ENCODE measurements around the gene NRXN2.

The NRXN2 gene

GRCh38 chr11:64726867-64727530 is 4.0 kb upstream of the NRXN2 start:
- Mint-ChIP-seq H3K27ac (no peak overlapping the region), H3K36me3 (ENCODE audit: low read depth) (peaks cover 45% of the 10 kb centered on the region), H3K4me3 (no peak overlapping the region), H3K9me3 (no peaks in the 10 kb centered on the region), H3K27me3 (ENCODE audit: low read depth) (peaks cover 5% of the 10 kb centered on the region), H3K4me1 (ENCODE audit: low read depth) (peaks cover 13% of the 10 kb centered on the region)
- DNase-seq (ENCODE audit: low spot score), result no peak

GRCh38 chr11:64726211-64726641 is 3.2 kb upstream of the NRXN2 start:
- no peak for DNase-seq (ENCODE audit: low spot score)
- Mint-ChIP-seq H3K27me3 (ENCODE audit: low read depth) (peaks cover 13% of the 10 kb centered on the region), H3K36me3 (ENCODE audit: low read depth) (peaks cover 38% of the 10 kb centered on the region), H3K4me1 (ENCODE audit: low read depth) (peaks cover 13% of the 10 kb centered on the region), H3K27ac (no peak overlapping the region), H3K4me3 (no peak overlapping the region), H3K9me3 (no peaks in the 10 kb centered on the region)

- peaks cover 13% of the 10 kb centered on the region for H3K4me1 Mint-ChIP-seq (ENCODE audit: low read depth)
- no peak overlapping the region for H3K27ac Mint-ChIP-seq
- H3K9me3 Mint-ChIP-seq, result no peaks in the 10 kb centered on the region
- H3K36me3 Mint-ChIP-seq (ENCODE audit: low read depth), result peaks cover 28% of the 10 kb centered on the region
- DNase-seq (ENCODE audit: low spot score), result no peak
- H3K27me3 Mint-ChIP-seq (ENCODE audit: low read depth), result peaks cover 25% of the 10 kb centered on the region
- H3K4me3 Mint-ChIP-seq, result no peak overlapping the region
These were observed 2.0 kb upstream of the NRXN2 start for GRCh38 chr11:64724863-64725532.

- Mint-ChIP-seq H3K27ac (peak overlapping the region; percentile 2), H3K9me3 (no peaks in the 10 kb centered on the region), H3K4me3 (peak overlapping the region; percentile 65), H3K36me3 (ENCODE audit: low read depth) (peaks cover 24% of the 10 kb centered on the region), H3K4me1 (ENCODE audit: low read depth) (peaks cover 13% of the 10 kb centered on the region), H3K27me3 (ENCODE audit: low read depth) (peaks cover 30% of the 10 kb centered on the region)
- no peak for DNase-seq (ENCODE audit: low spot score)
These were observed 1.2 kb upstream of the NRXN2 start for GRCh38 chr11:64723907-64724862.

- peaks cover 13% of the 10 kb centered on the region for H3K4me1 Mint-ChIP-seq (ENCODE audit: low read depth)
- peaks cover 47% of the 10 kb centered on the region for H3K27me3 Mint-ChIP-seq (ENCODE audit: low read depth)
- DNase-seq (ENCODE audit: low spot score), result no peak
- no peak overlapping the region for H3K27ac Mint-ChIP-seq
- no peak overlapping the region for H3K4me3 Mint-ChIP-seq
- H3K36me3 Mint-ChIP-seq (ENCODE audit: low read depth), result peaks cover 10% of the 10 kb centered on the region
- H3K9me3 Mint-ChIP-seq, result no peaks in the 10 kb centered on the region
These were observed 594 bp downstream of the NRXN2 start for GRCh38 chr11:64722141-64723065.

GRCh38 chr11:64721359-64721699 is 1.7 kb downstream of the NRXN2 start:
- Mint-ChIP-seq H3K36me3 (ENCODE audit: low read depth) (peaks cover 2% of the 10 kb centered on the region), H3K9me3 (no peaks in the 10 kb centered on the region), H3K27ac (no peak overlapping the region), H3K4me1 (ENCODE audit: low read depth) (peaks cover 13% of the 10 kb centered on the region), H3K27me3 (ENCODE audit: low read depth) (peaks cover 58% of the 10 kb centered on the region), H3K4me3 (no peak overlapping the region)
- DNase-seq (ENCODE audit: low spot score), result no peak

- no peak overlapping the region for H3K4me3 Mint-ChIP-seq
- H3K27ac Mint-ChIP-seq, result no peak overlapping the region
- H3K27me3 Mint-ChIP-seq (ENCODE audit: low read depth), result peaks cover 63% of the 10 kb centered on the region
- peaks cover 13% of the 10 kb centered on the region for H3K4me1 Mint-ChIP-seq (ENCODE audit: low read depth)
- H3K36me3 Mint-ChIP-seq (ENCODE audit: low read depth), result peaks cover 2% of the 10 kb centered on the region
- no peak for DNase-seq (ENCODE audit: low spot score)
- no peaks in the 10 kb centered on the region for H3K9me3 Mint-ChIP-seq
These were observed 2.2 kb downstream of the NRXN2 start for GRCh38 chr11:64720640-64721358.

- peaks cover 70% of the 10 kb centered on the region for H3K27me3 Mint-ChIP-seq (ENCODE audit: low read depth)
- DNase-seq (ENCODE audit: low spot score), result no peak
- H3K4me1 Mint-ChIP-seq (ENCODE audit: low read depth), result peaks cover 9% of the 10 kb centered on the region
- H3K27ac Mint-ChIP-seq, result no peak overlapping the region
- H3K4me3 Mint-ChIP-seq, result no peak overlapping the region
- no peaks in the 10 kb centered on the region for H3K36me3 Mint-ChIP-seq (ENCODE audit: low read depth)
- no peaks in the 10 kb centered on the region for H3K9me3 Mint-ChIP-seq
These were observed 2.8 kb downstream of the NRXN2 start for GRCh38 chr11:64720167-64720566.

DNA sequence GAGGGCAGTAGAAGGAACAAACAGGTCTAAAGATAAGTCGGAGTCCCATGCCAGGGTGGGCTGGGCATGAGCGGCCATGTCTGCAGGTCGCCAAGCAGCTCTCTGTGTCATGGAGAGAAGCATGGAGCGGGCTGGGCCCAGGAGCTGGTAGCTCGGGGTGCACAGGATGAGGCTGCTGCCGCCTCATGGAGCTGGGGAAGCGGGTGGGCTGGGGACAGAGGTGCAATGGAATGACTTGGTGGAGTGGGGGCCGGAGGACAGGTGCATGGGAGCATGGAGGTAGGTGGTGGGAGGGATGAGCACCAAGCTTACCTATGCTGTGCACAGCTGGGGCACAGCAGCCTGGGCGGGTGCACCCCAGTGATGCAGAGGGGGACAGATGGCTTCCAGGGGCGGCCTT is 3.6 kb downstream of the NRXN2 start:
- no peak overlapping the region for H3K27ac Mint-ChIP-seq
- DNase-seq (ENCODE audit: low spot score), result no peak
- H3K27me3 Mint-ChIP-seq (ENCODE audit: low read depth), result peaks cover 77% of the 10 kb centered on the region
- H3K36me3 Mint-ChIP-seq (ENCODE audit: low read depth), result no peaks in the 10 kb centered on the region
- no peaks in the 10 kb centered on the region for H3K9me3 Mint-ChIP-seq
- peaks cover 5% of the 10 kb centered on the region for H3K4me1 Mint-ChIP-seq (ENCODE audit: low read depth)
- H3K4me3 Mint-ChIP-seq, result no peak overlapping the region

GRCh38 chr11:64718780-64719124 is 4.2 kb downstream of the NRXN2 start:
- no peak for DNase-seq (ENCODE audit: low spot score)
- Mint-ChIP-seq H3K4me1 (ENCODE audit: low read depth) (peaks cover 2% of the 10 kb centered on the region), H3K27ac (no peak overlapping the region), H3K36me3 (ENCODE audit: low read depth) (no peaks in the 10 kb centered on the region), H3K9me3 (no peaks in the 10 kb centered on the region), H3K4me3 (no peak overlapping the region), H3K27me3 (ENCODE audit: low read depth) (peaks cover 84% of the 10 kb centered on the region)

DNA sequence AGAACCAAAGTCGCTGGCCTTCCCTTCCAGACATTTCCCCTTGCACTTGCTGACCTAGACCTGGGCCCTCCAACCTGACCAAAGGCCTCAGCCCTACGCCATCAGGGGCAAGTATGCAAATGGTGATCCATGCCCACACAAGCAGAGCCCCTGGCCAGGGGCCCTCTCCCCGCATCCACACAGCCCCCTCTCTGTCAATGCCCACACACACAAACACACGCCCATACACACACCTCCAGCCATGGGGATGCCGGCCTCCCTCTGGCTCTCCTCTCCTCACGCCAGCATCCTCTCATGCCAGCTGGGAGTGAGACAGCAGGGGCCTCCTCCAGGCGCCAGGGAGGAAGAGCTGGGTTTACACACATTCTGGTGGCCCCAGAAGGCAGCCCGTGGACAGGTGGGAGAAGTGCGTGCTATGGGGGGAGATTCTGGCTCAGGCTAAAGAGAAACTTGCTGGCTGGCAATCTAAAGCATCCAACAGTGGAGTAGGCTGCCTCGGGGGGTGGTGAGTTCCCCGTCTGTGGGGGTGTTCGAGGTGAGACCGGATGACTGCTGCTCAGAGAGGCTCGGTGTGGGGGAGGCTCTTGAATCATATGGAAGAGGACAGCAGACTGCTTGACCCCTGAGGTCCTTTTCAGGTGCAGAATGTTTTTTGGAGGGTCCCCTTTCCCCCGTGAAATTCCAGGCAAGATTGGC is 4.8 kb downstream of the NRXN2 start:
- peaks cover 85% of the 10 kb centered on the region for H3K27me3 Mint-ChIP-seq (ENCODE audit: low read depth)
- H3K9me3 Mint-ChIP-seq, result no peaks in the 10 kb centered on the region
- no peak overlapping the region for H3K4me3 Mint-ChIP-seq
- no peak overlapping the region for H3K27ac Mint-ChIP-seq
- no peak for DNase-seq (ENCODE audit: low spot score)
- no peaks in the 10 kb centered on the region for H3K4me1 Mint-ChIP-seq (ENCODE audit: low read depth)
- H3K36me3 Mint-ChIP-seq (ENCODE audit: low read depth), result no peaks in the 10 kb centered on the region

DNA sequence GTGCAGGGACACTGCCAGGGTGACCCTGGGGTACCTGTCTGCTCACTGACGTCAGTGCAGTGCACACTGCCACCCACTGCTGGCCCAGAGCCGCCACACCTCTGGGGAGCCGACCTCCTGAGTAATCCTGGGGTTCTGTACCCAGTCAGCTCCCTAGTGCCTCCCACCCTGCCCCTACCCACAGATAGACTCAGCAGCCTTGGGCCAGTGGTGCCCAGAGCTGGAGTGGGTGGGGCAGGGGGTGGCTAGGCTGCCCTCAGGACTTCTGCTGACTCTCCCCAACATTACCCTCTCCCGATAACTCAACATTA is 5.8 kb downstream of the NRXN2 start:
- Mint-ChIP-seq H3K4me3 (no peak overlapping the region), H3K4me1 (ENCODE audit: low read depth) (no peaks in the 10 kb centered on the region), H3K9me3 (no peaks in the 10 kb centered on the region), H3K27ac (no peak overlapping the region), H3K27me3 (ENCODE audit: low read depth) (peaks cover 85% of the 10 kb centered on the region), H3K36me3 (ENCODE audit: low read depth) (no peaks in the 10 kb centered on the region)
- no peak for DNase-seq (ENCODE audit: low spot score)

Data from T-helper 2 cell treated with Interferon-gamma antibody and Interleukin-4, amounts not matched to agents 5 μg/mL and 100 μg/mL, for 36 hours (primary cell).